T-helper 1 cell treated with Interleukin-12 subunit alpha and Interleukin-12 subunit beta and Interleukin-4 antibody, amounts not matched to agents 30 μg/mL and 1 μg/mL, for 36 hours (primary cell): ENCODE data around the gene CCSER1.
A peak's percentile ranks its signal among the peaks of the same experiment; 100 is the strongest.

ENCODE experiments used
- H3K27ac Mint-ChIP-seq: one replicate; pipeline ENCODE4 v1.8.0; 2021; ENCODE audit warnings: mild to moderate bottlenecking, mixed read lengths
- H3K27me3 Mint-ChIP-seq: one replicate; pipeline ENCODE4 v1.8.0; 2021; ENCODE audit warnings: low read depth, mixed read lengths
- H3K36me3 Mint-ChIP-seq: one replicate; pipeline ENCODE4 v1.8.0; 2021; ENCODE audit warnings: low read depth, mixed read lengths
- H3K4me1 Mint-ChIP-seq: one replicate; pipeline ENCODE4 v1.8.0; 2021; ENCODE audit warnings: low read depth, mixed read lengths
- H3K4me3 Mint-ChIP-seq: one replicate; pipeline ENCODE4 v1.8.0; 2021; ENCODE audit warnings: mild to moderate bottlenecking, moderate library complexity, mixed read lengths
- H3K9me3 Mint-ChIP-seq: one replicate; pipeline ENCODE4 v1.8.0; 2021; ENCODE audit warnings: mixed read lengths

Gene CCSER1

DNA sequence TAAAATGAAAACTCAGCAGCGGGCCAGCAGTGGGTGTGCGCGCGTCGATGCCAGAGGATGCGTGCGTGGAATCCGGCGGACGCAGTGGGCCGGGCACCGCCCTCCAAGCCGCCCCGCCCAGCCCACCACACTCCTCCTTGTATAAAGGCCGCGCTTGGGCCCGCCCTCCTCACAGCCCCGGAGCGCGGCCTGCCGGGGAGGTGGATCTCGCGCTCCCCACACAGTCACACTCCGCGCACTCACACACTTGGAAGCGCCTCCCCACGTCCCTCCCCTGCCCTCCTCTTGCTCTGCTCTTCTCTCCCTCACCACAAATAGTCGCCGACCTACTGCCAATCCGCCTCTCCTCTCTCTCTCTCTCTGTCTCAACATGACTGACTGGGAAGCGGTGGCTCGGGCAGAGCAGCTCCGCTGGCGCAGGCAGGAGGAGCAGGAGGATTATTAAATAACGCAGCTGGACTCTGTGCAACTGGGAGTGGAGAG, at the start of gene CCSER1:
TSS of gene CCSER1 (plus strand) at position 172 of the 483 bp plus-strand sequence.
- no peaks in the 10 kb centered on the region for H3K9me3 Mint-ChIP-seq
- H3K4me1 Mint-ChIP-seq = peaks cover 9% of the 10 kb centered on the region
- H3K27ac Mint-ChIP-seq = no peak within 1 kb of the TSS
- H3K36me3 Mint-ChIP-seq = no peaks in the 10 kb centered on the region
- H3K4me3 Mint-ChIP-seq = peak within 1 kb of the TSS; percentile 73
- peaks cover 49% of the 10 kb centered on the region for H3K27me3 Mint-ChIP-seq

- no peak overlapping the region for H3K27ac Mint-ChIP-seq
- H3K27me3 Mint-ChIP-seq = no peaks in the 10 kb centered on the region
- no peaks in the 10 kb centered on the region for H3K9me3 Mint-ChIP-seq
- no peaks in the 10 kb centered on the region for H3K4me1 Mint-ChIP-seq
- no peak overlapping the region for H3K4me3 Mint-ChIP-seq
- H3K36me3 Mint-ChIP-seq = no peaks in the 10 kb centered on the region
Measured at GRCh38 chr4:90078440-90078839, 48.8 kb upstream of the CCSER1 start.

- Mint-ChIP-seq H3K9me3 (no peaks in the 10 kb centered on the region), H3K27ac (no peak overlapping the region), H3K4me3 (no peak overlapping the region), H3K36me3 (no peaks in the 10 kb centered on the region), H3K27me3 (no peaks in the 10 kb centered on the region), H3K4me1 (no peaks in the 10 kb centered on the region)
Measured at GRCh38 chr4:90080116-90080515, 47.1 kb upstream of the CCSER1 start.

DNA sequence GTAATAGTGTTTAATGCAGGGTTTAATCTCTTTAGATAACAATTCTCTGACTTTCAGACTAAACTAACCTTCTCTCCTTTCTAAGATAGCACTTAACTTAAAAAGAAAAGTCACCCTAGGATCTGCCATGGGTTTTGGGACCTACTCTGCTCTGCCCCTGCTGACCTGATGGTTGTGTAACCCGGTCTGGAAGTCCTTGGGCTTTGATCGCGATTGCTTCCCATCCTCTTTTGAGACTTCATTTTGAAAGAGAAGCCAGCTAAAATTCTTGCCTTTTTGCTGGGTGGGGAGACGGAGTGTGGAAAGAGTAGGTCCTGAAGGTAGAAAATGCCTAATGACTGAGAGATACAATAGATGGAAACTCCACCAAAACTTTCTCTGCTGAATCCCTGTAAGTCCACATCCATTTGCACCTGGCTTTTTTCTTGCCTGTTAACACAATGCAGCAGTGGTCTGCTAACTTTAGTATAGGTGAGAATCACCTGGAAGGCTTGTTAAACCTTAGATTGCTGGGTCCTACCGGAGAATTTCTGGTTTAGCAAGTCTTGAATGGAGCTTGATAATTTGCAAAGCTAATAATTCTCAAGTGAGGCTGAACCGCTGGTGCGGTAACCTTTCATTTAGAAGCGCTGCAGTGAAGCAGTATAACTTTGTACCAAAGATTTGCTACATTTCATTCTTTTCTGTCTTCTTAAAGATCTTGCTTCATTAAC, 45.6 kb upstream of the CCSER1 start:
- H3K36me3 Mint-ChIP-seq = no peaks in the 10 kb centered on the region
- no peaks in the 10 kb centered on the region for H3K4me1 Mint-ChIP-seq
- H3K27ac Mint-ChIP-seq = no peak overlapping the region
- no peaks in the 10 kb centered on the region for H3K27me3 Mint-ChIP-seq
- H3K4me3 Mint-ChIP-seq = no peak overlapping the region
- H3K9me3 Mint-ChIP-seq = no peaks in the 10 kb centered on the region

- Mint-ChIP-seq H3K36me3 (no peaks in the 10 kb centered on the region), H3K9me3 (no peaks in the 10 kb centered on the region), H3K27me3 (no peaks in the 10 kb centered on the region), H3K27ac (no peak overlapping the region), H3K4me3 (no peak overlapping the region), H3K4me1 (no peaks in the 10 kb centered on the region)
Measured at GRCh38 chr4:90082449-90082848, 44.7 kb upstream of the CCSER1 start.

GRCh38 chr4:90084277-90084966, 42.8 kb upstream of the CCSER1 start:
- H3K36me3 Mint-ChIP-seq = no peaks in the 10 kb centered on the region
- no peak overlapping the region for H3K27ac Mint-ChIP-seq
- no peaks in the 10 kb centered on the region for H3K9me3 Mint-ChIP-seq
- peaks cover 3% of the 10 kb centered on the region for H3K27me3 Mint-ChIP-seq
- no peak overlapping the region for H3K4me3 Mint-ChIP-seq
- H3K4me1 Mint-ChIP-seq = no peaks in the 10 kb centered on the region

DNA sequence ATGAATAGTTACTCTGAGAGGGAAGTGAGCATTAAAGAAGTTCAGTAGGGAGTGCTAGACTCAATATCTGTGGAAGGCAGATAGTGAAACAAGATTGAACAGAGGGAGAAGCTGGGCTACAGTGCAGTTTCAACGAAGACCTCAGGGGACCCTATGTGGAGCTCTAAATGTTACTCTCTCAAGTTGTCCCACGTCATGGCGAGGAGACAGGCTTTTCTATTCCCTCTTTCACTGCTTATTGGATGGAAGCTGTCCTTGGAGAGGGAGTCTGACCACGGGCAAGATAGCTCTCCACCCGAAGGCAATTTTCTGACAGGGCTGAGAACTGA, 42.3 kb upstream of the CCSER1 start:
- H3K4me1 Mint-ChIP-seq = no peaks in the 10 kb centered on the region
- H3K9me3 Mint-ChIP-seq = no peaks in the 10 kb centered on the region
- no peaks in the 10 kb centered on the region for H3K36me3 Mint-ChIP-seq
- no peak overlapping the region for H3K27ac Mint-ChIP-seq
- peaks cover 3% of the 10 kb centered on the region for H3K27me3 Mint-ChIP-seq
- no peak overlapping the region for H3K4me3 Mint-ChIP-seq

DNA sequence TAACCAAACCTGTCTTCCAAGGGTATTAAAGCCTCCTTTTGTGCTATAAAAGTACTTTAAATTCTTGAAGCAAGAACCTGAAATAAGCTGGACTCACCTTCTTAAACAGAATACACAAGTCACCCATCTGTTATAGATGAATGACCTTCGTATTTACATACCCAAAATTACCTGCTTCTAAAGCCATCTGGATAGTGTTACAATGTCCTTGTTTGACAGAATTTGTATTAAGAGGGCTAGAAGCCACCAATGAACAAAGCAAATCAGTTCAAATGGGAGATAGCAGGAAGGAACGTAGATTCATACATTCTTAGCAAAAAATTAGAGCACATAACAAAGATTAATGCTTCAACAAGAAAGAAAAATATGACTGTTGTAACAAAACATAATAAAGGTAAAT, 33.7 kb upstream of the CCSER1 start:
- H3K4me3 Mint-ChIP-seq = no peak overlapping the region
- no peak overlapping the region for H3K27ac Mint-ChIP-seq
- no peaks in the 10 kb centered on the region for H3K9me3 Mint-ChIP-seq
- H3K36me3 Mint-ChIP-seq = no peaks in the 10 kb centered on the region
- H3K27me3 Mint-ChIP-seq = peaks cover 3% of the 10 kb centered on the region
- no peaks in the 10 kb centered on the region for H3K4me1 Mint-ChIP-seq

DNA sequence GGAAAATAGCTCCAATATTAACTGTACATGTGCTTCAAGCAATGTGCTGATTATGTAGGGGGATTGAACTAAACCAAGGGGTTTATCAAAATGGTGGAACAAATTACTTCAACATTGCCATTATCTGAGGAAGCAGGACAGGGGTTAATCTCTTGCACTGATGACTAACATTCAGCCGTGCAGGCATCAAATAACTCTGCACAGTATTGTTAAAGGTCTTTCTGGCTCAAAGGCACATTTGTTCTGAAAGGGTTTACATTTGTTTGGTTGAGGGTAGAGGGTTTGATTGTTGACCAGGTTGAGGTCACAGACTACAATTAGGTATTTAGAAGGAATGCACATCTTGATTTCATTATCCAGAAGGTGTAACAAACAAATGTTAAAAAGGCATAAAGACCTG, 32.2 kb upstream of the CCSER1 start:
- no peaks in the 10 kb centered on the region for H3K9me3 Mint-ChIP-seq
- no peaks in the 10 kb centered on the region for H3K36me3 Mint-ChIP-seq
- H3K27me3 Mint-ChIP-seq = no peaks in the 10 kb centered on the region
- no peaks in the 10 kb centered on the region for H3K4me1 Mint-ChIP-seq
- no peak overlapping the region for H3K27ac Mint-ChIP-seq
- H3K4me3 Mint-ChIP-seq = no peak overlapping the region

DNA sequence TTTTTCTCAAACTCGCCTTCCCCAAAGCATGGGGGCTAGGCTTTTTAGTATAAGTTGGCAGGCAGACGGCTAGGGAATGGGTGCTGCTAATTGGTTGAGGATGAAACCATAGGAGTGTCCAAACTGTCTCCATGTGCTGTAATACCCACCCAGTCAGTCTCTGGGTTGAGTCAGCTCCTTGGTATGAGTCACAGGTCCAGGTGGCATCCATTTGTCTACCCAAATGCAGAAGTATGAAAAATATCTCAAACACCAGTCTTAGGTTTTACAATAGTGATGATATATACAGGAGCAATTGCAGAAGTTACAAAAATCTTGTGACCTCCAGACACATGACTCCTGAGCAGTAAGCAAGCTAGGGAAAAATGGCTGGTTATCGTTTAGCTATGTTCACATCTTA, 27.4 kb upstream of the CCSER1 start:
- Mint-ChIP-seq H3K27ac (no peak overlapping the region), H3K27me3 (no peaks in the 10 kb centered on the region), H3K4me3 (no peak overlapping the region), H3K4me1 (no peaks in the 10 kb centered on the region), H3K36me3 (no peaks in the 10 kb centered on the region), H3K9me3 (no peaks in the 10 kb centered on the region)

GRCh38 chr4:90103991-90104390, 23.2 kb upstream of the CCSER1 start:
- no peak overlapping the region for H3K27ac Mint-ChIP-seq
- H3K4me1 Mint-ChIP-seq = no peaks in the 10 kb centered on the region
- H3K4me3 Mint-ChIP-seq = no peak overlapping the region
- peaks cover 3% of the 10 kb centered on the region for H3K27me3 Mint-ChIP-seq
- no peaks in the 10 kb centered on the region for H3K9me3 Mint-ChIP-seq
- no peaks in the 10 kb centered on the region for H3K36me3 Mint-ChIP-seq

DNA sequence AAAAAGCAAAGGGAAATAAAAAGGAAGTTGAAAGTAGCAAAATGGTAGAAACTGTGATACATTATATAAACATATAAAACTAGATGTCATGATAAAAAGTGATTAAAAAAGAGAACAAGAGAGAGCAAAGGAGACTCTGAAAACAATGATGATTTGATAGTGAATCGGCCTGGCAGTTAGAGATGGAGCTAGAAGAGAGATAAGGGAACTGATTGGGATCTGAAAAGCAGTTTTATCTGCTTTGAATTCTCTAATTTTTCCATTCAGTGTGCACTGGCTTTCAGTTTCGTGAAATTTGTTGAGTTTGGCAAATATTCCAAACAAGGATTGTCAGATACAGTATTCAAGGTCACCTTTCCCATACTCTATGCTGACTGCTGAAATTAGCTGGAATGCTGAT, 21.9 kb upstream of the CCSER1 start:
- Mint-ChIP-seq H3K36me3 (no peaks in the 10 kb centered on the region), H3K27ac (no peak overlapping the region), H3K9me3 (no peaks in the 10 kb centered on the region), H3K4me3 (no peak overlapping the region), H3K27me3 (peaks cover 3% of the 10 kb centered on the region), H3K4me1 (no peaks in the 10 kb centered on the region)

DNA sequence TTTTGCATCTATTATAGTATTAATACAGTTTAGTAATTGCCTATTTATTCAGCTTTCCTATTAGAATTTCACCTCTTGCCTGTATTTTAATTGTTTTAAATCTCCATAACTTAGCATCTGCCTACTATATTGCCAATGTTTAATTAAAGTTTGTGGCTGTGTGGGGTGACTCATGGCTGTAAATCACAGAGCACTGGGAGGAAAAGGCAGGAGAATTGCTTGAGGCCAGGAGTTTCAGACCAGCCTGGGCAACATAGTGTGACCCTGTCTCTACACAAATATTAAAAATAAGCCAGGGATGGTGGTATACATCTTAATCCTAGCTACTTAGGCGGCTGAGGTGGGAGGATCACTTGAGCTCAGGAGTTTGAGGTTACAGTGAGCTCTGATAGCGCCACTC, 14.5 kb upstream of the CCSER1 start:
- no peak overlapping the region for H3K27ac Mint-ChIP-seq
- H3K9me3 Mint-ChIP-seq = no peaks in the 10 kb centered on the region
- no peaks in the 10 kb centered on the region for H3K27me3 Mint-ChIP-seq
- H3K4me3 Mint-ChIP-seq = no peak overlapping the region
- no peaks in the 10 kb centered on the region for H3K4me1 Mint-ChIP-seq
- no peaks in the 10 kb centered on the region for H3K36me3 Mint-ChIP-seq

- no peaks in the 10 kb centered on the region for H3K27me3 Mint-ChIP-seq
- no peaks in the 10 kb centered on the region for H3K9me3 Mint-ChIP-seq
- H3K4me1 Mint-ChIP-seq = no peaks in the 10 kb centered on the region
- no peak overlapping the region for H3K4me3 Mint-ChIP-seq
- no peaks in the 10 kb centered on the region for H3K36me3 Mint-ChIP-seq
- H3K27ac Mint-ChIP-seq = no peak overlapping the region
Measured at GRCh38 chr4:90113881-90114457, 13.2 kb upstream of the CCSER1 start.

DNA sequence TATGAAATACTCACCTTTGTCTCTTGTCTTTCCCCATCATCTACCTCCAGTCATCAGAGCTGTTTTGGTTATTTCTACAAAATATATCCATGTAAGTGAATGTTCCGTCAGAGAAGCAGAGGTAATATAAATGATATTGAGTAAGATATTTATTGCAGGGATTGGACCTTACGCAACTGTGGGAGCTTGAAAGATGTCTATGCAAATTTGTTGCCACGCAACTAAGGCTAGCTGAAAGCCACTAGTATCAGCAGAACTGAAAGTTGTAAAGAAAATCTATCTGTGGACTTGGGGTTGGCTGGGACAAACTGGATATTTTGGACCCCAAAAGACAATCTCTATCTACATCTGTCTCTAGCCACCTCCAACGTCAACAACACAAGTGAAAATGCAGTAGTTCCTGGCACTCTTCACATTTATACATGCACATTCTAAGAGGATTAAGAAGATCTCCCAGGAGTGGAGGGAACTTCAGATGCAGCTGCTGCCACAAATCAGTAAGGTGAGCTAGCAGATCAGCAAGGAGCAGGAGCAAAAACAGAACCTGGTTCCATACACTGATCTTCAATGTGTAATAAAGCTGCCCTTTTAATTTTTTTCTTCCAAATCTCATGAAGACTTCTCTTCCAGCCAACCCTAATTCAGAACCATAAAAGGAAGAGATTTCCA, 8.5 kb upstream of the CCSER1 start:
- Mint-ChIP-seq H3K4me3 (no peak overlapping the region), H3K9me3 (no peaks in the 10 kb centered on the region), H3K27me3 (peaks cover 6% of the 10 kb centered on the region), H3K27ac (no peak overlapping the region), H3K36me3 (no peaks in the 10 kb centered on the region), H3K4me1 (no peaks in the 10 kb centered on the region)
